HG03378 (cell line): ENCODE data around the gene FMO1.
"Not testable (repeated sequence)": the region's sequence is repeated elsewhere in the genome, so short reads cannot be mapped to it uniquely, and the experiment has no call there.

ENCODE experiments used
- ATAC-seq: cut with Tn5 transposase; IDR thresholded peaks from one replicate; pipeline ENCODE4 v1.9.1; 2021; ENCODE audit warnings: mild to moderate bottlenecking, moderate library complexity; ENCODE audit not compliant: unreplicated experiment

Gene FMO1

DNA sequence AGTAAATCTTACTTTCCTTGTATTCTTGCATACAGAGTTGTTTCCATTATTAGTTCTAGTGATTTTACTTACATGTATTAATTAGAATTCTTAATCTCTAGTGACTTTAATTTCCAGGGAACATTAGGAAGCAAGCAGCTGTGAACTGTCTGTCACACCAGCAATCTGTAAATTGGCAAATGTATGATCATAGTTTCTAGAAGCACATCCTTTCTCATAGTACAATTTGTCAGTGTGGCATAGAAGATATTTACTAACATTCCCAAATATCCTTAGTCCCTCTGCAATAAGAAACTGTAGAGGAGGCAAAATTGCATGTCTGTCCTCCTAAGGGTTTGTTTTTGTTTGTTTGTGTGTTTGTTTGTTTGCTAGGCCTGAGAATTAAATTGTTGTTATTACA, 17.0 kb upstream of the FMO1 start:
- no peak for ATAC-seq

- no peak for ATAC-seq
Observed at GRCh38 chr1:171233183-171233582, 15.1 kb upstream of the FMO1 start.

DNA sequence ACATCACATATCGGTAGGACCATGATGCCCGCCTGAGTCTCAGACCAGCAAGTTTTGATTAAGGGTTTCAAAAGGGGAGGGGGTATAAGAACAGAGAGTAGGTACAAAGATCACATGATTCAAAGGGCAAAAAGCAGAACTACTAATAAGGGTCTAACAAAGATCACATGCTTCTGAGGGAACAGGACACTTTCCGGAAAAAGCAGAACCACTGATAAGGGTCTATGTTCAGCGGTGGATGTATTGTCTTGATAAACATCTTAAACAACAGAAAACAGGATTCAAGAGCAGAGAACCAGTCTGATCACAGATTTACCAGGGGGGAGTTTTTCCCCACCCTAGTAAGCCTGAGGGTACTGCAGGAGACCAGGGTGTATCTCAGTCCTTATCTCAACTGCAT, 12.1 kb upstream of the FMO1 start:
- not testable (repeated sequence) for ATAC-seq

DNA sequence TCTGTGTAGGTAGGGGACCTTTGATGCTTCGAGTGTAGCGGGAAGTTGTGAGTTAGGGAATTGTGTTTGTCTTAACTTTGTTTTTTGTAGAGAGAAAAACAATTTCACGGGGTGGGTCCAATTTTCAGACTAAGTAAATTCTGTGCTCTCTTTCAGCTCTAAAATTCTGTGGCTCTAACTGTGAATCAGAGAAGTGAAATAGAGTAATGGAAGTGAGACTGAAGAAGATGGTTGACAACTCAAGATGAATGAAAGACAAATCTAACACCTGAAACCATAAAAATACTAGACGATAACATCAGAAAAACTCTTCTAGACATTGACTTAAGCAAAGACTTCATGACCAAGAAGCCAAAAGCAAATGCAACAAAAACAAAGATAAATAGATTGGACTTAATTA, 4.4 kb upstream of the FMO1 start:
- no peak for ATAC-seq

- ATAC-seq: peak; percentile 82
Observed at GRCh38 chr1:171245458-171246064, 2.7 kb upstream of the FMO1 start.

DNA sequence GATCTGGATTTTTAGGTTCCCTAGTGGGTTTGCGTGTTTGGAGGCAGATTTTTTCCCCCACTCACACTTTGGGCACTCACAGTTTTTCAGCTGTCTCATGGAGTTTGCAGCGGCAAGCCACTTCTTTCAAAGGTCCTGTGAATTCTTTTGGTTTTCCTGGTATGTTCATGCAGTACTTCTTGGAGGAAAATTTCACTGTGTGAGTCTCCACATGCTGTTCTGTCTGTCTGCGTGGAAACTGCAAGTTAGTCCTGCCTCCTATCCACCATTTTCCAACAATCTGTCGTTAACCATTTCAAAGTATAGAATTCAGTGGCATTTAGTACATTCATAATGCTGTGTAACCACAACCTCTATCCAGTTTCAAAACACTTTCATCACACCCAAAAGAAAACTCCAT, 793 bp upstream of the FMO1 start:
- ATAC-seq: no peak

- ATAC-seq: no peak
Observed at GRCh38 chr1:171248841-171249240, 547 bp downstream of the FMO1 start.

DNA sequence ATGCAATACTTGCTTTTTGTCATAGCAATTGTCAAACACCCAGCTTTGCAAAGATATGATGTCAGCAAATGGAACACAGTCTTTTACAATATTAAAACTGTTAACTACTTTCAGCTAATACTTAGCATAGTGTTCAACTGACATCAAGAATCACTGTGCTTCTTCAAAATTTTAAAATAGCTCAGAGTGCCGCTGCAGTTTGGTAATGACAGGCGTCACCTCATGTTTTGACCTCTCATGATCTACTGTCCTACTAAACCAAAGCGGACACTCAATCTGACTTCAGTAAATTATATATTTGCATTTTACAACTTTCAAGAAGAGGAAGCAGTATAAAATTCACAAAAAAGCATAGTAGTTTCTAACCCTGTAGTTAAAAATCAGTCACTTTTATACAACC, 2.0 kb downstream of the FMO1 start:
- ATAC-seq: no peak

DNA sequence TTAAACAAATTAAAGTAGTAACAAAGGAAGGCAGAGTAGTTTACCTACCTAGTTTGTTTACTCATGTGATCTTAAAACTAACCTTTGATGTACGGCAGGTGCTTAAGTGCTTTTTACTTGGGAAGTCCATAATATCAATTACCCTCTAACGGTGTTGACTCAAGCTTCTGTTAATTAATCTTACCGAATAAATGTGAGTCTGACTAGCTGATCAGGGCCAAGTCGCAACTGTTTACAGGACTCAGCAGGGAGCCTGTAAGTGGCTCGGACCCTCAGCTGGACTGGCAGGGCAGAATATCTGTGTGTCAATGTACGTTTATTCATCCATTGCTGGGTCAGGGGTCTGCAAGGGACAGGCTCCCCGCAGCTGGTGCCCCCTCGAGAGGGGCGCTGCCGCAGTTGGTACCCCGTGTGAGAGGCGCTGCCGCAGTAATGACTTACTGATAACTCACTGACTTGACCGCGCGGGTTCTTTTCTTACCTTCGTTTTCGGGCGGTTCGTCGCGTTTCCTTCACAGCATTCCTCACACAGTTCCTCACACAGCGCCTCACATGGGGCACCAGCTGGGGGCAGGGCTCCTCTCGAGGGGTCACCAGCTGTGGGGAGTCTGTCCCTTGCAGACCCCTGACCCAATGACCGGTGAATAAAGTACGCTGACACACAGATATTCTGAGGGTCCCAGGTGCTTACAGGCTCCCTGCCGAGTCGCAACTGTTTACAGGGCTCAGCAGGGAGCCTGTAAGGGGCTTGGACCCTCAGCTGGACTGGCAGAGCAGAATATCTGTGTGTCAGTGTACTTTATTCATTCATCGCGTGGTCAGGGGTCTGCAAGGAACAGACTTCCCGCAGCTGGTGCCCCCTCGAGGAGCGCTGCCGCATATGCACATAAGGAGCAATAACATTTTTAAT, 3.0 kb downstream of the FMO1 start:
- no peak for ATAC-seq

DNA sequence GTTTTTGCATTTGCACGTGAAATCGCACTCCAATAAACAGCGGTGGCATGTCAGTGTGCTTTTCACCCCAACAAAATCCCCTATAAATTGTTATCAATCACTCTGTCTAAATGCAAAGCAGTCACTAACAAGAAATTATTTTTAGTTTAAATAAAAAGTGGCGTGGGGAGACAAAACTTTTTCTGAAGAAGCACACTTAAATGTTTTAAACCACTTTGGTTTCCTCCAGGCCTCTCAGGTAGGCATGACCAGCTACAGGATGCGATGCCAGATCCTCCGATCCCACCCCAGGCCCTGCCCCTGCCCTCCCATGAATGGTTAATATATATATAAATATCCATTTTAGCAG, 3.6 kb downstream of the FMO1 start:
- no peak for ATAC-seq

DNA sequence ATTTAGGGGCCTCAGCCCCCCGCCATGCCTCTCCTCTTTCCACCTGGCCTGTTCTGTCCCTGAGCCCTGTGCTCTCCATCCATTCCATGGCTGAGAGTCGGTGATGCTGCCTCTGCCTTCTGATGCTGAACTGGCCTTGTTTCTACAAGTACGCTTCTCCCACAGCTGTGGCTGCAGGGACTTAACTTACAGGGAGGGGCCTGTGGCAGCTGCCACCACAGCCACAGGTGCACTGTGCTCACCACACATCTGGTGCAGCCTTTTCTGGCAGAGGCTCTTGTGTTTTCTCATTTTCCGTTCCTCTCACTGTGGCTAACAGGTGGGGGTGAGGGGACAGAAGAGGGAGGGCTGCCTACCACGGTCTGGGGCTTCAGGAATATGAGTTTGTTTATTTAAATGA, 4.2 kb downstream of the FMO1 start:
- ATAC-seq: peak; percentile 63

GRCh38 chr1:171254859-171255258, 6.6 kb downstream of the FMO1 start:
- ATAC-seq: no peak

DNA sequence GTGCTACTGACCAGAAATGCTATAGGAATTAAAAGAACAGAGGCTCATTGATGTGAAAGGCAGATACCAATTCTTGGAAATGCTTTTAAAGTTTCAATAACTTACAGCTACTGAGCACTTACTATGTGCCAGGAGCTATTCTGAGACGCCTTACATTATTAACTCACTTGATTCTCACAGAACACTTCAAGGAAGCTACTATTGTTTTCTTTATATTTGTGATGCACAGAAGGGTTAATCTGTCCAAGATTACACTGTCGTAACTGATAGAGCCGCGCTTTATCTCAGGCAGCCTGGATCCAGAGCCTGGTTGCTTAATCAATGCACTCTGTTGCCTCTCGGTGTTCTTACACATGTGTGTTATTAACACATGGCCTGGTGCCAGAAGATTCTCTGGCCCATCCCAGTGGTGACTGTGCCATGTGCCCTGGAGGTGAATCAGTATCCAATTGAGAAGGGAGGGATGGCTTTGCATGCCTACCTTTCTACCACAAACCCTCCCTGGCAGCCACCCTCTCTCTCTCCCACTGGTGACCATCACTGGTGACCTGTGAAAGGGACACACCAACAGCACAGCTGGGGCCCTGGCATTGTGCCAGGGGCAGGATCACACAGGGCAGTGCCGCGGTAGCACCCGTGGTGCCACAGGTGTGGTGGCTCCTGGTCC, 8.8 kb downstream of the FMO1 start:
- no peak for ATAC-seq

GRCh38 chr1:171257607-171258076, 9.3 kb downstream of the FMO1 start:
- no peak for ATAC-seq

DNA sequence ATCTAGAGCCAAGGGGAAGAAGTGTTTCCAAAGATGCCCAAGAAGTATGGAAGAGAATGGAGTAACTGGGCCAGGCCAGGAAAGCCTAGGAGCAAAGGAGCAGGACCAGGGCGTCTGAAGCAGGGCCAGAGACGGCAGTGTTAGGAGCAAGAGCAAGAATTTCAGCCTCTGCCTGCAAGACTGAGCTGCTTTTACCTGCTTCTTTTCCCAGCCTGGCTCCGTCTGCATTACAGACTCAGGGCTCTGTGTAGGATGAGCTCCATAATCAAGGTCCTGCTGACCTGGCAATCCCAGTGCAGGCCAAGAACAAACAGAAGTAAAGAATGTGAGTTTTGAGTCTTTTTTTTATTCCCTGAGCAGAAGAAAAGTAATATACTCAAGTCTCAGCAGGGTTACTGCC, 10.1 kb downstream of the FMO1 start:
- no peak for ATAC-seq

GRCh38 chr1:171258943-171259342, 10.6 kb downstream of the FMO1 start:
- no peak for ATAC-seq

- no peak for ATAC-seq
Observed at GRCh38 chr1:171261336-171261735, 13.0 kb downstream of the FMO1 start.

DNA sequence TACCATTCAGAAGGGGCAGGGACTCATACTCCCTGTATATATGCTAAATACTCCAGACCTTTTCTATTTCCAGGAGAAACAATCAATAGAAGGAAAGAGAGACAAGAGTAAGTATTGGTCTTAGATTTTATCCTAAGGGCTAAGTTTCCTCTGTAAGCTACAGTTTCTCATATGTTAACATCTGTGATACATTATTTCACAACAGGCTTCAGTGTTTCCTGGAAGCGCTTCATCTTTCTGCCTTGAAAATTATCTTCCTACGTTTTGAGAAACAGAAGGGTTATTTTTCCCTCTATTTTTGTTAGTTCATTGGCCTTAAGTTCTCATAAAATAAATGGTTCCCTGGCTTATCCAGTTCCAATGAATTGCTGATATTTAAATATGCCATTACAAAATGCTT, 15.6 kb downstream of the FMO1 start:
- ATAC-seq: no peak

DNA sequence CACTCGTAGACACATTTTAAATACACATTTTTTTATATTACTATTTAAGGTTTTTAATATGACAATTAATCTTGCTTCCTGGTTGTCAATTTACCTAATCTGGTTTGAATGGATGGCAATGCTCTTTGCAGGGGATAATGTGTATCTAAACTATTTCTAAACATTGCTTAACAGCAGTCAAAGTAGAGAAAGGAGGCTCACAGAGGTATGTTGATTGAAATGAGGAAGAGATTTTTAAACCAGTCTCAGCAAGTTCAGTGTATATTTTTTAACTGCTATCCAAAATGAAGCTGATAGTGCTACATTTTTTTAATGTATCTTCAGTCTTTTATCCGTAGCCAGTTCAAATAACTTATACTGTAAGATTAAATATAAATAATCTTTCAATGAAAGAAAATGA, 17.4 kb downstream of the FMO1 start:
- no peak for ATAC-seq

DNA sequence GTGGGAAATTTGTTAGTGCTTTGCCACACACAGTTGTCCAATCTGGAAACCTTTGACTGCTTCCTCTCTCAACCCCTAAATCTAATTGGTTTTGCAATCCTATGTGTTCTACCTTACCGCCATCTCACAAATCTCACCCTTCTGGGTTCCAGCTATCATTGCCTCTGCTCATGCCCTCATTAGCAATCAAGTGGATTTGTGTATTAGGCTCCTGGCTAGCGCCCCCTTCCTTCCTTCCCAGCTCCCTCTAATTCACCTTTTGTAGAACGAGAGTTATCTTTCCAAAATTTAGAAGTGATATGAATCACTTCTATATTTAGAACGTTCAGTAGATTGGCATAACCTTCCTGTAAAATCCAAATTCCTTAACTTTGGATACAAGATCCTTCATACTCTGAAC, 18.6 kb downstream of the FMO1 start:
- no peak for ATAC-seq

DNA sequence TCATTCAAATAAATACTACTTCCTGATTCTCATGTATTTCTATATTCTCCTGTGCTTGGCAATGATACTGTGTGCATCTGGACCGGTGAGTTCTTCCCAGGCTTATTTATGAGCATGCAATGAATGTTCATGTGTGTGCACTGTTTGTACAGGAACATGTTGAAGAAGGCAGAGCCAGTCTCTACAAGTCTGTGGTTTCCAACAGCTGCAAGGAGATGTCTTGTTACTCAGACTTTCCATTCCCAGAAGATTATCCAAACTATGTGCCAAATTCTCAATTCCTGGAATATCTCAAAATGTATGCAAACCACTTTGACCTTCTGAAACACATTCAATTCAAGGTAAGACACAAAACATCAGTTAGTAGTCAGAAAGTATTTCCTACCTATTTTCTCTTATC, 19.1 kb downstream of the FMO1 start:
- ATAC-seq: no peak

- ATAC-seq: no peak
Observed at GRCh38 chr1:171270806-171271205, 22.5 kb downstream of the FMO1 start.
